Peyer's patch (tissue), 4 donors: ENCODE results near the gene CEP85L. TPM values are rescaled to one million over a fixed set of nuclear protein-coding genes. Genes with fewer than 3 reads are reported as not detected.
A peak's percentile ranks its signal among the peaks of the same experiment; 100 is the strongest.

Source experiments
- DNase-seq, 3 donors: peaks; one replicate each; pipeline ENCODE4 v3.0.0-alpha.2; 2017 to 2019
- H3K27ac ChIP-seq, 4 donors: fragments of 200-600 bp; sonication (generic); one replicate each; pipeline ENCODE4 v1.5.1; 2016 to 2019
- H3K27me3 ChIP-seq, 2 donors: fragments of 200-600 bp; sonication (generic); one replicate each; pipeline ENCODE4 v1.5.1; 2019
- H3K36me3 ChIP-seq, 3 donors: fragments of 200-600 bp; sonication (generic); one replicate each; pipeline ENCODE4 v1.5.1; 2016 to 2019
- H3K4me1 ChIP-seq, 4 donors: fragments of 200-600 bp; sonication (generic); one replicate each; pipeline ENCODE4 v1.5.1; 2016 to 2019
- H3K4me3 ChIP-seq, 4 donors: fragments of 200-600 bp; sonication (generic); 1 replicate in 3 of 4; 2 replicates in 1 of 4; pipeline ENCODE4 v1.5.1; 2016 to 2019; ENCODE audit warnings: mild to moderate bottlenecking in 1 of 4
- H3K9me3 ChIP-seq, 4 donors: fragments of 200-600 bp; sonication (generic); one replicate each; pipeline ENCODE4 v1.5.1; 2016 to 2019; ENCODE audit warnings: mild to moderate bottlenecking in 1 of 4
- POLR2A ChIP-seq, 2 donors: fragments of 450-650 bp; IDR thresholded peaks; one replicate each; pipeline ENCODE4 v1.5.1; 2017; ENCODE audit warnings: antibody characterized with exemption in 2 of 2, mild to moderate bottlenecking in 2 of 2, moderate library complexity in 2 of 2
- total RNA-seq, 4 donors: library from RNA; depleted of rRNA; stranded (reverse); fragments of >200 nt; gene quantifications; one replicate each; pipeline ENCODE4 v1.1.0, GENCODE V29; 2016
- TF ChIP-seq, protein P1 (sequence below), 6 experiments: fragments of 450-650 bp in 4 of 6; fragments of 200-600 bp in 2 of 6; sonication (generic) in 1 of 6; IDR thresholded peaks; one replicate each; pipeline ENCODE4 v1.5.1; 2017 to 2019; ENCODE audit warnings: antibody characterized with exemption in 6 of 6, mild to moderate bottlenecking in 3 of 6, moderate library complexity in 1 of 6

Gene CEP85L
- total RNA-seq, 4 donors from 2014 or later = 3.2 to 22.3 (median 7.5) TPM

DNA sequence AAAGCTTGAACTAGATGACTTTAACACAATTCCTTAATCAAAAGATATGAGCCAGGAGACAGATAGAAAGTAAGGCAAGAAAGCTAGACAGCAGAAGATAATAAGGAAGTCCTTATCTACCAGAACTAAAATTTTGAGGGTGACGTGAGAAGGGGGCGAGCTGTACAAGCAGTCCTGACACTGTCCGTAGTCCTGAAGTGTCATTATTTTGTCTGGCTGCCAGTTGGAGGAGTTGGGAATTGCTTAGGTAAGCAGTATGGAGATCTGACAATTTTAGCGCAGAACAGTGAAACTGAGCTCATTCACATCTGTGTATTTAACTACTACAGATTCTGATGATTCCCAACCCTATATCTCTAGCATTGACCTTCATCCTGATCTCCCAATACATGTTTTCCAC lies 25.8 kb upstream of the CEP85L start:
- Histone ChIP-seq H3K4me3 (no peak overlapping the region), H3K4me1 (no peaks in the 10 kb centered on the region), H3K36me3 (no peaks in the 10 kb centered on the region), H3K9me3 (no peaks in the 10 kb centered on the region), H3K27me3 (no peaks in the 10 kb centered on the region), H3K27ac (no peak overlapping the region)
- TF ChIP-seq, protein P1, sequence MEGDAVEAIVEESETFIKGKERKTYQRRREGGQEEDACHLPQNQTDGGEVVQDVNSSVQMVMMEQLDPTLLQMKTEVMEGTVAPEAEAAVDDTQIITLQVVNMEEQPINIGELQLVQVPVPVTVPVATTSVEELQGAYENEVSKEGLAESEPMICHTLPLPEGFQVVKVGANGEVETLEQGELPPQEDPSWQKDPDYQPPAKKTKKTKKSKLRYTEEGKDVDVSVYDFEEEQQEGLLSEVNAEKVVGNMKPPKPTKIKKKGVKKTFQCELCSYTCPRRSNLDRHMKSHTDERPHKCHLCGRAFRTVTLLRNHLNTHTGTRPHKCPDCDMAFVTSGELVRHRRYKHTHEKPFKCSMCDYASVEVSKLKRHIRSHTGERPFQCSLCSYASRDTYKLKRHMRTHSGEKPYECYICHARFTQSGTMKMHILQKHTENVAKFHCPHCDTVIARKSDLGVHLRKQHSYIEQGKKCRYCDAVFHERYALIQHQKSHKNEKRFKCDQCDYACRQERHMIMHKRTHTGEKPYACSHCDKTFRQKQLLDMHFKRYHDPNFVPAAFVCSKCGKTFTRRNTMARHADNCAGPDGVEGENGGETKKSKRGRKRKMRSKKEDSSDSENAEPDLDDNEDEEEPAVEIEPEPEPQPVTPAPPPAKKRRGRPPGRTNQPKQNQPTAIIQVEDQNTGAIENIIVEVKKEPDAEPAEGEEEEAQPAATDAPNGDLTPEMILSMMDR (IDR thresholded peaks at IDR 0.05) = no peak
- TF ChIP-seq POLR2A (IDR thresholded peaks at IDR 0.05) = no peak
- no peak for DNase-seq

DNA sequence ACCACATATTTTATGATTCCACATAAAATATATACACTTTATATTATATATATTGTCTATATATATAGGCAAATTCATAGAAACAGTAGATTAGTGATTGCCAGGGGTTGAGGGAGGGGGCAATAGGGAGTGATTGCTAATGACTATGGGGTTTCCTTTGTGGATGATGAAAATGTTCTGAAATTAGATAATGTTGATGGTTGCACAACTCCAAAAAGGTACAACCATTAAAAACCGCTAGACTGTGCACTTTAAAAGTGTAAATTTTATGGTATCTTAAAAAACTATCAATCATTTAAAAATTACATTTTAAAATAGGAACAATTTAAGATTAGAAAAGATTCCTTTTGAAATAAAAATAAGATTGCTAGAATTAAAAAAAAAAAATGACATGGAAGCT lies 23.8 kb upstream of the CEP85L start:
- TF ChIP-seq POLR2A (IDR thresholded peaks at IDR 0.05) = no peak
- TF ChIP-seq, protein P1 (IDR thresholded peaks at IDR 0.05) = no peak
- Histone ChIP-seq H3K9me3 (no peaks in the 10 kb centered on the region), H3K4me3 (no peak overlapping the region), H3K27ac (no peak overlapping the region), H3K36me3 (no peaks in the 10 kb centered on the region), H3K27me3 (no peaks in the 10 kb centered on the region), H3K4me1 (no peaks in the 10 kb centered on the region)
- DNase-seq = no peak

DNA sequence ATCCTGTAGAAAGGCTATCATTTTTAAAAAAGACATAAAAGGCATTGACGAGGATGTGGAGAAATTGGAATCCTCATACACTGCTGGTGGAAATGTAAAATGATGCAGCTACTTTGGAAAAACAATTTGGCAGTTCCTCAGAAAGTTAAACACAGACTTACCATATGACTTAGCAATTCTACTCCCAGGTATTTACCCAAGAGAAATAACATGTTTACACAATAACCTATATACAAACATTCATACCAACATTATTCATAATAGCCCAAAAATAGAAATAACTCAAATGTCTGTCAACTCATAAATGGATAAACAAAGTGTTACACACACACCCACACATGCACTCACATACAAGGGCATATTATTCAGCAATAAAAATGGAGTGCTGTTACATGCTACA lies 23.4 kb upstream of the CEP85L start:
- no peak for DNase-seq
- H3K9me3 ChIP-seq = no peaks in the 10 kb centered on the region

DNA sequence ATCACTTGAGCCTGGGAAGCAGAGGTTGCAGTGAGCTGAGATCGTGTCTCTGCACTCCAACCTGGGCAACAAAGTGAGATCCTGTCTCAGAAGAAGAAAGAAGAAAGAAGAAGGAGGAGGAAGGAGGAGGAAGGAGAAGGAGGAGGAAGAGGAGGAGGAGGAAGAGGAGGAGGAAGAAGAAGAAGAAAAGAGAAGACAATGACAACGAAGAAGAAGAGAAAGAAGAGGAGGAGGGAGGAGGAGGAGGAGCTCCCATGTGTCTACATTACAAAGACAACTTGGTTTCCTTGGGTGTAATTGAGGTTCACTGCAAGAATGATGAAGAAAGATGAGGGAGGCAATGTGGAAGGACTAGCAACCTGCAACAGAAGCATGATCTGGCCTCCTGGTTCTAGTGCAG lies 21.3 kb upstream of the CEP85L start:
- Histone ChIP-seq H3K27me3 (no peaks in the 10 kb centered on the region), H3K4me1 (no peaks in the 10 kb centered on the region), H3K9me3 (no peaks in the 10 kb centered on the region), H3K36me3 (no peaks in the 10 kb centered on the region), H3K4me3 (no peak overlapping the region), H3K27ac (no peak overlapping the region)
- TF ChIP-seq, protein P1 (IDR thresholded peaks at IDR 0.05) = no peak
- TF ChIP-seq POLR2A (IDR thresholded peaks at IDR 0.05) = no peak
- DNase-seq = no peak

More for the DNA sequence above, 23.4 kb upstream of the CEP85L start:
- Histone ChIP-seq H3K4me1 (no peaks in the 10 kb centered on the region), H3K36me3 (no peaks in the 10 kb centered on the region), H3K4me3 (no peak overlapping the region), H3K27me3 (no peaks in the 10 kb centered on the region), H3K27ac (no peak overlapping the region)
- TF ChIP-seq, protein P1 (IDR thresholded peaks at IDR 0.05) = no peak
- no peak for TF ChIP-seq POLR2A (IDR thresholded peaks at IDR 0.05)

DNA sequence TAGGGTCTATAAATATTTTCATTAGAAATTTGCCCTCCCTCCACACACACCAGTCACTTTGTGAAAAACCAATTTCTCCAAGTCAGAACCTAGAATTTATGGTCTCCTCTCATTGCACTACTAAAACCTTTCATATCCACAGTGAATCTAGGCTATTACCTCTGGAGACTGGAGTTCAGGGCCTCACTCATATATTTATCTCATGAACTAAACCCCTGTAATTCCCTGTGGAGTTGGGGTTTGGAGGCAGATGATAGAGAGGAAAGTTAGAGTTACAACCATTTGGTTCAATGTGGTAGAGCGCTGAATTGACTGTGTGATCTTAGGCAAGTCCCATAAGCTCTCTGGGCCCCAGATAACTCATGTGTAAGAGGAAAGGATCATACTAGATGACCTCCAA lies 18.2 kb upstream of the CEP85L start:
- H3K4me1 ChIP-seq = no peaks in the 10 kb centered on the region
- no peaks in the 10 kb centered on the region for H3K27me3 ChIP-seq
- no peak overlapping the region for H3K27ac ChIP-seq
- no peaks in the 10 kb centered on the region for H3K9me3 ChIP-seq
- H3K36me3 ChIP-seq = no peaks in the 10 kb centered on the region
- TF ChIP-seq, protein P1 (IDR thresholded peaks at IDR 0.05) = no peak
- TF ChIP-seq POLR2A (IDR thresholded peaks at IDR 0.05) = no peak
- H3K4me3 ChIP-seq = no peak overlapping the region
- DNase-seq = no peak

DNA sequence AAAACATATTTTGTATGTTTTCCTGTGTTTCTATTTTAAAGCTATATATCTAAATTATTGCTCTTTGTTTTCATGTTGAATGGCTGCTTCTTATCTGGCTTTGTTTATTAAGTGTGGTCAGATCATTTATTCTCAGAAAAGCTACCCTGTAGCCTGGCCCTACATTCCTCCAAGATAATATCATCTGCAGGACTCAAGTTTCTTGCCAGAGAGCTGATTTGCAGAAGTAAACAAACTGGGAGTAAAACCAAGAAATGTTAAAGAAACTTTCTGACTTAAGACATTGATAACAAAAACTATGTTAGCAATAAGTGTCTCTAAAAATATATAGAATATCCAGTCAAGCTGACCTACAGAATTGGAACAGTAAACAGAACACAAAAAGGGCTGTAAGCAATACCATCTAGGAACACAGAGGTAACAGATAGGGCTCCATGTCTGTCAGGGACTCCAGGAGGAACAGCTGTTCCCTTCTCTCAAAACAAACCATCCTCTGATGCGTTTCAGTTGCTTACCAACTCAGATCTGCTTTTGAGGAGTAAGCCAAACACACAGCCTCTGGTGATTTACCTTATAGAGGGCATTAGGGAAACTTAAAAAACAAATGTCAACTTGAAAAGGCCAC lies 17.5 kb upstream of the CEP85L start:
- no peak overlapping the region for H3K4me3 ChIP-seq
- H3K27ac ChIP-seq = peak overlapping the region in 2 of 4 donors; percentile 17 to 33
- no peaks in the 10 kb centered on the region for H3K36me3 ChIP-seq
- DNase-seq = no peak
- no peaks in the 10 kb centered on the region for H3K9me3 ChIP-seq
- no peaks in the 10 kb centered on the region for H3K27me3 ChIP-seq
- H3K4me1 ChIP-seq = no peaks in the 10 kb centered on the region
- TF ChIP-seq, protein P1 (IDR thresholded peaks at IDR 0.05) = no peak
- TF ChIP-seq POLR2A (IDR thresholded peaks at IDR 0.05) = no peak
